ENCODE results near the gene TRIML1. TPM values are rescaled to one million over a fixed set of nuclear protein-coding genes. Genes with fewer than 3 reads are reported as not detected.
"Not testable (repeated sequence)": the region's sequence is repeated elsewhere in the genome, so short reads cannot be mapped to it uniquely, and the experiment has no call there.

The TRIML1 gene
- total RNA-seq, 2 donors from 2014 or later = not detected

DNA sequence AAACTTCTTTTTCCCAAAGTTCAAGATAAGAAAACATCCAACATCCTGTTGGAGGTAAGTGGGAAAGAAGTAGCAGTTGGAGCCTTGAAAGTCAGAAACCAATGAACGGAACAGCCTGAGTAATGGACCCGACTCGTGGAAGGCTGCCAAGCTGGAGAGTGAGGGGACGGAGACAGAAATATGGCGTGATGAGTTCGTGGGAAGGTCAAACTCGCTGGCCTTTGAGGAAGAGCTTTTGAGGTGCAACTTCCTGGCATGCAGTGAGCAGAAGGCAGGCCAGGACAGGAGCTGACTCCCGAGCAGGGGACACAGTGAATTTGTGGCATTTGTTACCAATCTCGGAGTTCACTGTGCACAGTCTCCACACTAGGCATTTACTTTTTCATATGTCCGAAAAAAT, 1.0 kb upstream of the TRIML1 start:
- Mint-ChIP-seq H3K4me3 (no peak overlapping the region), H3K36me3 (ENCODE audit: low read depth) (no peaks in the 10 kb centered on the region), H3K4me1 (no peaks in the 10 kb centered on the region), H3K27ac (no peak overlapping the region), H3K9me3 (peaks cover 3% of the 10 kb centered on the region), H3K27me3 (no peaks in the 10 kb centered on the region)
- ATAC-seq (replicated peaks) = no peak

DNA sequence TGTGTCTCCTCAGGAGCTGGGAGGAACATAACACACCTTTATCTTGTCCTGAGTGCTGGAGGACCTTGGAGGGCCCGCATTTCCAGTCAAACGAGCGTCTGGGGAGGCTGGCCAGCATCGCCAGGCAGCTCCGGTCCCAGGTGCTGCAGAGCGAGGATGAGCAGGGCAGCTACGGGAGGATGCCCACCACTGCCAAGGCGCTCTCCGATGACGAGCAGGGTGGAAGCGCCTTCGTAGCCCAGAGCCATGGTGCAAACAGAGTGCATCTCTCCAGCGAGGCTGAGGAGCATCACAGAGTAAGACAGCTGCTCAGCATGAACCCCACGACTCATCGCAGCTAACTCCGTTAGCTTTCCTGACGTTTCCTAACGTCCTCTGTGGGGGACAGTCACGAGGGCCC, 430 bp downstream of the TRIML1 start:
- Mint-ChIP-seq H3K27ac (no peak overlapping the region), H3K27me3 (no peaks in the 10 kb centered on the region), H3K4me3 (no peak overlapping the region), H3K4me1 (no peaks in the 10 kb centered on the region), H3K9me3 (peaks cover 5% of the 10 kb centered on the region), H3K36me3 (ENCODE audit: low read depth) (no peaks in the 10 kb centered on the region)
- ATAC-seq (replicated peaks) = no peak

DNA sequence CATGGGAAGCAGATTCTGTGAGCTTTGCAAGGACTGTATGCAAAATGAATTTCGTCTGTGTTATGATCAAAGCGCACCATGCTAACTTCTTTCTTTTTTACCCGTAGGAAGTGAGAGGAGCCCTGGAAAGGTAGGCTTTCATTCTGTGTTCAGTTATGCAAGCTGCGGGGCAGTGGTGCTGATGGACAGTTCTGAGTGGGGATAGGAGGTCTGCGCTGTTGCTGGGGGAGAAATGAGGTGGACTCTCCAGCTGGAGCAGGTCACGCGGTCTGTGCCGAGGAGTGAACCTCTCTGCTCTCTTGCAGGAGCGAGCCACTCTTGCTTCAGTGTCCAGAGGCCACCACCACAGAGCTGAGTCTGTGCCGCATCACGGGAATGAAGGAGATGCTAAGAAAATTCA, 4.5 kb downstream of the TRIML1 start:
- Mint-ChIP-seq H3K27me3 (no peaks in the 10 kb centered on the region), H3K4me3 (no peak overlapping the region), H3K9me3 (peaks cover 13% of the 10 kb centered on the region), H3K36me3 (ENCODE audit: low read depth) (no peaks in the 10 kb centered on the region), H3K4me1 (no peaks in the 10 kb centered on the region), H3K27ac (no peak overlapping the region)
- ATAC-seq (replicated peaks) = no peak

DNA sequence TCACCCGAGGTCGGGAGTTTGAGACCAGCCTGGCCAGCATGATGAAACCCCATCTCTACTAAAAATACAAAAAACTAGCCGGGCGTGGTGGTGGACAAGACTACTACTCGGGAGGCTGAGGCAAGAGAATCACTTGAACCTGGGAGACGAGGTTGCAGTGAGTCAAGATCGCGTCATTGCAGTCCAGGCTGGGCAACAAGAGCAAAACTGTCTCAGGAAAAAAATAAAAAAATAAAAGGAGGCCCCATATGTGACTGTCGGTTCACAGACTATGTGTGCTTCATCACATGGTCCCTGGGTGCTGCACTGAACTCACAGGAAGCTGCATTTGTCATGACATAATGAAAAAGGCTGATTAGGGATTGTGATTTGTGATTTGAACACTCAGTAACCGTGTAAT, 6.4 kb downstream of the TRIML1 start:
- no peaks in the 10 kb centered on the region for H3K36me3 Mint-ChIP-seq (ENCODE audit: low read depth)
- H3K27ac Mint-ChIP-seq = no peak overlapping the region
- H3K9me3 Mint-ChIP-seq = peaks cover 10% of the 10 kb centered on the region
- H3K4me1 Mint-ChIP-seq = no peaks in the 10 kb centered on the region
- no peaks in the 10 kb centered on the region for H3K27me3 Mint-ChIP-seq
- H3K4me3 Mint-ChIP-seq = no peak overlapping the region
- no peak for ATAC-seq (replicated peaks)

DNA sequence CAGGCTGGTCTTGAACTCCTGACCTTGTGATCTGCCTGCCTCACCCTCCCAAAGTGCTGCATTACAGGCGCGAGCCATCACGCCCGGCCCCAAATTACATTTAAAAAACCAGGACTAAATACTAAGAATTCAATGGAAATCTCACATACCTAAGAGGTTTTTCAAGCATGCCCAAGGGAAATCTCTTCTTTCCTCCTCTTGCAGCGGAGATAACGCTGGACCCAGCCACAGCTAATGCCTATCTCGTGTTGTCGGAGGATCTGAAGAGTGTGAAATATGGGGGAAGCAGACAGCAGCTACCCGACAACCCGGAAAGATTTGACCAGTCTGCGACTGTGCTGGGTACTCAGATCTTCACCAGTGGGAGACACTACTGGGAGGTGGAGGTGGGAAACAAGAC, 7.4 kb downstream of the TRIML1 start:
- ATAC-seq (replicated peaks) = no peak
- no peaks in the 10 kb centered on the region for H3K27me3 Mint-ChIP-seq
- H3K4me3 Mint-ChIP-seq = no peak overlapping the region
- H3K27ac Mint-ChIP-seq = no peak overlapping the region
- no peaks in the 10 kb centered on the region for H3K36me3 Mint-ChIP-seq (ENCODE audit: low read depth)
- peaks cover 9% of the 10 kb centered on the region for H3K9me3 Mint-ChIP-seq
- no peaks in the 10 kb centered on the region for H3K4me1 Mint-ChIP-seq

DNA sequence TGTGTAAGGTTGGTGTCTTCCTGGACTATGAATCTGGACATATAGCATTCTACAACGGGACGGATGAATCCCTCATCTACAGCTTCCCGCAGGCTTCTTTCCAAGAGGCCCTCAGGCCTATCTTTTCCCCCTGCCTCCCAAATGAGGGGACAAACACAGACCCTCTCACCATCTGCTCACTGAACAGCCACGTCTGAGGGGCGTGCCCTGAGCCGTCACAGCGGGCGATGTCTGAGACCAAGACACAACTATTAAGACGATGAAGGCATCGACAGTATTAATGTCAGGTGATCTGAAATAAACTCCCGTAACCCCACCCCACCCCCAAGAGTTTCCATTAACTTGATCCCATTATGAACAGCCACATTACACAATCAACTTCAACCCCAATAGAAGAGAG, 7.9 kb downstream of the TRIML1 start:
- H3K4me1 Mint-ChIP-seq = no peaks in the 10 kb centered on the region
- no peak overlapping the region for H3K4me3 Mint-ChIP-seq
- H3K27me3 Mint-ChIP-seq = no peaks in the 10 kb centered on the region
- H3K9me3 Mint-ChIP-seq = peaks cover 9% of the 10 kb centered on the region
- H3K36me3 Mint-ChIP-seq (ENCODE audit: low read depth) = no peaks in the 10 kb centered on the region
- no peak for ATAC-seq (replicated peaks)
- H3K27ac Mint-ChIP-seq = no peak overlapping the region

DNA sequence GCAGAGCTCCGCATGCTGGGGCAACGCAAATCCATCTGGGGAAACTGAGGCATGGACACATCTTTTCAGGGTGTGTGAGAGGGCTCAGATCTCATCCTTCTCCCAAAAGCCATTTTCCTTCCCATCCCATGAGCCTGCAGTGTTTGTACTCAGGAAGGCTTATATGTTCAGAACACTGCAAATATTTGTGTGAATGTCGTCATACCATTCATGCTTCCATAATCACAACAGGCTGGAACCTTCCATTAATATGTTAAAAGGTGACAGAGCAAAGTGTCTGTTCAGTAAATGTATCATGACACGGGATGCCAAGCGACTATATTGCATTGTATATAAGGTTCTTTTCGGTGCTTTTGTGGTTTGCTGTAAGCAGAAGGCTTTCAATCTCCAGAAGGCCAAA, 8.5 kb downstream of the TRIML1 start:
- H3K9me3 Mint-ChIP-seq = peaks cover 9% of the 10 kb centered on the region
- no peak for ATAC-seq (replicated peaks)
- no peaks in the 10 kb centered on the region for H3K27me3 Mint-ChIP-seq
- no peaks in the 10 kb centered on the region for H3K36me3 Mint-ChIP-seq (ENCODE audit: low read depth)
- no peaks in the 10 kb centered on the region for H3K4me1 Mint-ChIP-seq
- H3K4me3 Mint-ChIP-seq = no peak overlapping the region
- H3K27ac Mint-ChIP-seq = no peak overlapping the region

DNA sequence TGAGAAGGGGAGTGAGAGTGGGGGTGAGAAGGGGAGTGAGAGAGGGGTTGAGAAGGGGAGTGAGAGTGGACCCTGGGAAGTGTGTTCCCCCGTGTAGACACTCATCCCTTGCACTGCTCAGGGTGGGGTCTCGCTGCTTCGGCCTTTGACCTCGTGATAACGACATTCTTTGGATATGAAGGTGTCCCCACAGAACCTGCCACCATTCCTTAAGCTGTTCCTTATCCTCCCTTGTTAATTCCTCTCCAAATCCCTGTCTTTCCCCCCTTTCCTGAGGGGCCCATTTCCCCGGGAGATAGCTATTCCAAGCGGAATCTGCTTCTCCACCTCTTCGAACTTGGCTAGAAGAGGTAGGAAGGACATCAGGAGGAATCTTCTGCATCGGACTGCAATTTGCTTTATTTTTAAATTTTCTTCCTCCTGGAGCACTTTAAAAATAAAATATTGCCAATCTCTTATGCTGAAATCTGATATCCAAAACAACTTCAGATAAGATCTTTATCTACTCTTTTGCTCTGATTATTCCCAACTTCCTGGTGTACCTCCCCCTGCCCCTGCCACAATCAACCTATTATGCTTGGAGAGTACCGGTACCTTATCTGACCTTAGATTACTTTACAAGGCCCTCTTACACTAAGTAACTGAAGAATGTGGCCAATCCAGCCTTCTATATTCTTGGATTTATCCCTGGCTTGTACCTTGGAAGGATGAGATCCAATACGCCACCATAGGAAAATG, 15.6 kb downstream of the TRIML1 start:
- H3K36me3 Mint-ChIP-seq (ENCODE audit: low read depth) = no peaks in the 10 kb centered on the region
- no peak for ATAC-seq (replicated peaks)
- H3K9me3 Mint-ChIP-seq = peaks cover 8% of the 10 kb centered on the region
- no peak overlapping the region for H3K27ac Mint-ChIP-seq
- H3K27me3 Mint-ChIP-seq = no peaks in the 10 kb centered on the region
- no peaks in the 10 kb centered on the region for H3K4me1 Mint-ChIP-seq
- no peak overlapping the region for H3K4me3 Mint-ChIP-seq

DNA sequence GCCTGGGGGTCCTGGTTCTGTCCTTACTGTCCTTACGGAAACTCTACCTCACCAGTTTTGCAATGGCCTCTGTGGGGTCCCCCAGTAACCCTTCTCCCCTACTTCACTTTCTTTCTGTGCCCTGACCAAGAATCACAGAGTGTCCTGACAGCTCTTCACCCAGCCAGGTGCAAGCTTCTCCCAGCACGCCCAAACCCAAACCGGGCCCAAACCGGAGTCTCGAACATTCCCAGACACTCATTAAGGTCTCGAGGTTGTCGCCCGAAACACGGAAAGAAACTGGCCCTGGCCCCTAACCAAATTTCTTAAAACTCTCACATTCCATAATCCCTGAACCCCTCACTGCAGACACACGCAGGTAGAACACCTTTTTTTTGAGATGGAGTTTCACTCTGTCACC, 19.1 kb downstream of the TRIML1 start:
- no peaks in the 10 kb centered on the region for H3K4me1 Mint-ChIP-seq
- no peak overlapping the region for H3K27ac Mint-ChIP-seq
- H3K27me3 Mint-ChIP-seq = no peaks in the 10 kb centered on the region
- peaks cover 12% of the 10 kb centered on the region for H3K9me3 Mint-ChIP-seq
- no peak for ATAC-seq (replicated peaks)
- H3K36me3 Mint-ChIP-seq (ENCODE audit: low read depth) = no peaks in the 10 kb centered on the region
- no peak overlapping the region for H3K4me3 Mint-ChIP-seq

DNA sequence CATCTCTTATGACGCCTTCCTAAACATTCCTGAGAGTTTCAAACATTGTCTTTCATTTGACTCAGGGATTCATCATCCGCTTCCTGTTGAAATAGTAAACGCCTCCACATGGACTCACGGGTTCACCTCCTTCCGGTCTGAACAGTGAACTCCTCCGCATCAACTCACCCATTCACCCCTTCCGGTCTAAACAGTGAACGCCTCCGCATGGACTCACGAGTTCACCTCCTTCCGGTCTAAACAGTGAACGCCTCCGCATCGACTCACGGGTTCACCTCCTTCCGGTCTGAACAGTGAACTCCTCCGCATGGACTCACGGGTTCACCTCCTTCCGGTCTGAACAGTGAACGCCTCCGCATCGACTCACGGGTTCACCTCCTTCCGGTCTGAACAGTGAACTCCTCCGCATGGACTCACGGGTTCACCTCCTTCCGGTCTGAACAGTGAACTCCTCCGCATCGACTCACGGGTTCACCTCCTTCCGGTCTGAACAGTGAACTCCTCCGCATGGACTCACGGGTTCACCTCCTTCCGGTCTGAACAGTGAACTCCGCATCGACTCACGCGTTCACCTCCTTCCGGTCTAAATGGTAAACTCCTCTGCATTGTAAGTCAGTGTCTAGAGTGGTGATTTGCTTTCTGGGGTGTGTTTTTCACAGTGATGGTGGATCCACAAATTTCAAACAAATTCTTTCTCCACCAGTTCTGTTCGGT, 20.4 kb downstream of the TRIML1 start:
- H3K27me3 Mint-ChIP-seq; H3K36me3 Mint-ChIP-seq (ENCODE audit: low read depth); H3K4me3 Mint-ChIP-seq; ATAC-seq (replicated peaks); H3K27ac Mint-ChIP-seq; H3K4me1 Mint-ChIP-seq: not testable (repeated sequence)
- peaks cover 12% of the 10 kb centered on the region for H3K9me3 Mint-ChIP-seq

DNA sequence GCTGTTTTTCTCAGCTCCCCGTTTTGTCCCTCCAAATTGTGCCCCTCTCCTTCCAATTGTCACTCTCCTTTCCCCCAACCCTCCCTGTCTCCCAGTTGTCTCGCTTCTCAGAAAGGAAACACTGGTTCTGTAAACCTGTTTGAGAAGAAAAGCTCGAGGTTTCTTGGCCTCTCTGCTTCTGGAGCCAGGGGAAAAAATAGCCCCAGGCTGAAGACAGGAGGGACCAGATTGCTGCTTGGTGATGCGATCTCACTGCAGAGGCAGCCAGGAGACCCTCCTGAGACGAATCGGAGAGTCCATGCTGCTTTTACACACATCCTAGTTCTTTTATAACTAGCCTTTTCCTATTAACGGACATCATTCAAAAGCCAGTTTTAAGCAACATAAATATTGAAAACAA, 21.2 kb downstream of the TRIML1 start:
- ATAC-seq (replicated peaks) = no peak
- no peak overlapping the region for H3K27ac Mint-ChIP-seq
- H3K4me3 Mint-ChIP-seq = no peak overlapping the region
- H3K27me3 Mint-ChIP-seq = no peaks in the 10 kb centered on the region
- H3K36me3 Mint-ChIP-seq (ENCODE audit: low read depth) = no peaks in the 10 kb centered on the region
- peaks cover 8% of the 10 kb centered on the region for H3K9me3 Mint-ChIP-seq
- H3K4me1 Mint-ChIP-seq = no peaks in the 10 kb centered on the region

DNA sequence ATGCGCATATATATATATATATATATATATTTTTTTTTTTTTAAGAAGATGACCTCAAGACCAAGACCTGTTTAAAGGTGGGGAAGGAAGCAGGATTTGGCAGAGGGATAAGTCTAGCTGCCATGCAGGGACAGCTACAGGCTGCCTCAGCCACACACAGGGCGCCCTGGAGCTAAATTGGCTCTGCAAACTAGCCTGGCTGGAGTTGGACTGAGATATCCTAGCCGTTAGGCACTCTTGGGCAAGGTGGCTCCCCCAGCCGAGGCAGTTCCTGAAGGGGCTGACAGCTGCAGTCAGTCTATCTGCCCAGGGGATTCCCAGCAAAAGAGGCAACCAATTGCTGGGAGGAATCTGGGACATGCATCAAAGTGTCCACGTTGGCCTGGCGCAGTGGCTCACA, 21.9 kb downstream of the TRIML1 start:
- Mint-ChIP-seq H3K4me1 (no peaks in the 10 kb centered on the region), H3K27ac (no peak overlapping the region), H3K4me3 (no peak overlapping the region), H3K9me3 (peaks cover 8% of the 10 kb centered on the region), H3K27me3 (no peaks in the 10 kb centered on the region), H3K36me3 (ENCODE audit: low read depth) (no peaks in the 10 kb centered on the region)
- no peak for ATAC-seq (replicated peaks)

DNA sequence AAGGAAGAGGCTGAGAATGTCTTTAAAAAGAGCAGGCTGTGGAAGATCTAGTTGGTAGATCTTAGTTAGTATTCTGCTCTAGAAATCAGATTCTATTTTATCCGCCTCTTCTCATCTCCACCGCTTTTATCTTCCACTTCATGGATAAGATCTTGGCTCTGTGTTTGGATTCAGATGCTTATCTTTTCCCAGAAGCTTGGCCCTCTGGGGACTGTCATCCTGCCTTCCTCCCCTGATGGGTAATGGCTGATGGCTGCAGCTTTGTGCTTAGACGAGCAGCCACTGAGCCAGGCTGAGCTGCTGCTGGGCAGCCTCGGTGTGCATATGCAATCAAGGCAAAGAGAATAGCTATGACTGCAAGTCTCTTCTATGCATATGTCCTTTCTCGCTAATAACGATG, 23.5 kb downstream of the TRIML1 start:
- Mint-ChIP-seq H3K9me3 (peaks cover 8% of the 10 kb centered on the region), H3K4me3 (no peak overlapping the region), H3K36me3 (ENCODE audit: low read depth) (no peaks in the 10 kb centered on the region), H3K27me3 (no peaks in the 10 kb centered on the region), H3K27ac (no peak overlapping the region), H3K4me1 (no peaks in the 10 kb centered on the region)
- ATAC-seq (replicated peaks) = no peak

DNA sequence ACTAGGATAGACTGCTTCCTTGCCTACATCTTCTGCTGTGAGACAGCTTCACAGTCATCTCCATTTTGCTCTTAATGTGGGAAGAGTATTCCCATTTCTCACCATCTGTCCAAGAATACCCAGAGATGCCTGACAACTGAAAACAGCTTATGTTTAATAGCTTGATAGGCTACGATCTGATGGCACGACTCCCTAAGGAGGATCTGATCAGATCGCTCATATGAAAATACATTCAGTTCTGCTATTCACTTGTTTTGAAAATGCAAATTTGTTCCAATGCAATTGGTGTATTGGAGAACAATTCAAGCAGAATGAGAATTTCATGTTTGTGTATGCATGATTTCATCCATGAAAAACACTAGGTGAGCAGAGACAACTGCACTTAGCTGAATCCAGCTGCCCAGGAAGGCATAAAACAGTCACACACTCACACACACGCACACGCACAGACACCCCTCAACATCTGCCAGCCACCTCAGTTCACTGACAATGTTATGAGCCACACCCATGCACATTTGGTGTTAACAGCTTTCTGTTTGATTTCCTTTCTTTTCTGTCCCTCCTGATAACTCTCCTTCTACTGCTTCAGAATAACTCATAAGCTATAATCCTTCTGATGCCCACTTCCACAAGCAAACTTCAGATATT, 29.6 kb downstream of the TRIML1 start:
- Mint-ChIP-seq H3K4me3 (no peak overlapping the region), H3K27me3 (no peaks in the 10 kb centered on the region), H3K9me3 (no peaks in the 10 kb centered on the region), H3K36me3 (ENCODE audit: low read depth) (no peaks in the 10 kb centered on the region), H3K27ac (no peak overlapping the region), H3K4me1 (no peaks in the 10 kb centered on the region)
- no peak for ATAC-seq (replicated peaks)

DNA sequence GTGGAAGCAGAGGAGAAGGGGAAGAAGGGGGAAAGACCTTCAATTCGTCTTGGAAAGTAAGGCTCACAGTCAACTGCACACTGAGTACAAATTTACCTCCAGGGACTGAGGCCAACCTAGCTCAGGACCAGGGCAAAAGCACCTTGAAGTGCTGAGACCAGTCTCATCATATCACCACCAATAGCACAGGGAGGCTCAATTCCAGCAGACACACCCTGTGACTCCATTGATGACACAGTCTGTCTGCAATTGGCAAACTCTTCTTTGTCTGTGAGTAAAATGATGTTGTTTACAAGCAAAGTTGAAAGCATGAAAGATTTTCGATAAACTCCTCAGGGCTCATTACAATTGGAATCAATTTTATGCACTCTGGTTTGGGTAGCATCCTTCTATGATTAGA, 32.3 kb downstream of the TRIML1 start:
- H3K9me3 Mint-ChIP-seq = no peaks in the 10 kb centered on the region
- no peak for ATAC-seq (replicated peaks)
- no peaks in the 10 kb centered on the region for H3K36me3 Mint-ChIP-seq (ENCODE audit: low read depth)
- no peak overlapping the region for H3K4me3 Mint-ChIP-seq
- H3K27me3 Mint-ChIP-seq = no peaks in the 10 kb centered on the region
- no peaks in the 10 kb centered on the region for H3K4me1 Mint-ChIP-seq
- H3K27ac Mint-ChIP-seq = no peak overlapping the region
